Measurements from ENCODE around the gene FAM180B. TPM values are rescaled to one million over a fixed set of nuclear protein-coding genes. Genes with fewer than 3 reads are reported as not detected.

The FAM180B gene
- under 1 TPM in 1 of 9 donors, not detected in 8; 0.38 TPM for total RNA-seq
- under 1 TPM in 2 of 3 donors, not detected in 1; 0.16 to 0.24 TPM for polyA plus RNA-seq
- long read RNA-seq, donor 1 = 0 reads
- long read RNA-seq, donor 2 = 0 reads
- long read RNA-seq, donor 3 = 0 reads
- long read RNA-seq, donor 4 = 0 reads
- long read RNA-seq, donor 5 = 0 reads
- long read RNA-seq, donor 6 = 0 reads
- long read RNA-seq, donor 7 = 0 reads
- long read RNA-seq, donor 8 = 0 reads
- long read RNA-seq, donor 9 = 0 reads
- long read RNA-seq, donor 10 = 0 reads

GRCh38 chr11:47586098-47586855, at the start of gene FAM180B:
FAM180B (plus strand) TSS chr11:47586678; CDS start chr11:47586769, 91 bp downstream.
- no peak for DNase-seq
- peaks cover 9% of the 10 kb centered on the region for H3K27me3 ChIP-seq
- H3K36me3 ChIP-seq (replicated peaks in 1 of 2) = peaks cover 0 to 40% of the 10 kb centered on the region in 2 donors
- intact Hi-C loops (cut with DNase I) = no loop called here
- no peak within 1 kb of the TSS for H3K4me3 ChIP-seq
- TF ChIP-seq POLR2A (IDR thresholded peaks at IDR 0.05) (no peak), CTCF (IDR thresholded peaks at IDR 0.05) (no peak)
- no peaks in the 10 kb centered on the region for H3K9me3 ChIP-seq (replicated peaks in 1 of 3)
- WGBS, 4 donors = 76 to 97% (median 81%) methylated on average over 6 to 12 of the region's 12 CpGs
- no peaks in the 10 kb centered on the region for H3K4me1 ChIP-seq (replicated peaks in 1 of 2)
- peak within 1 kb of the TSS in 1 of 5 donors; percentile 58 for H3K27ac ChIP-seq

- no peaks in the 10 kb centered on the region for H3K9me3 ChIP-seq (replicated peaks in 1 of 3)
- TF ChIP-seq CTCF (IDR thresholded peaks at IDR 0.05) (no peak), POLR2A (IDR thresholded peaks at IDR 0.05) (no peak)
- H3K27me3 ChIP-seq = no peaks in the 10 kb centered on the region
- H3K4me3 ChIP-seq = no peak overlapping the region
- DNase-seq = no peak
- no peaks in the 10 kb centered on the region for H3K36me3 ChIP-seq (replicated peaks in 1 of 2)
- WGBS, 4 donors = 46 to 55% (median 54%) methylated on average over 3 of the region's 3 CpGs
- intact Hi-C loops (cut with DNase I) = no loop called here
- no peak overlapping the region for H3K27ac ChIP-seq
- H3K4me1 ChIP-seq (replicated peaks in 1 of 2) = peaks cover 42 to 78% of the 10 kb centered on the region in 2 donors
Measured at GRCh38 chr11:47536915-47537314, 49.6 kb upstream of the FAM180B start.

GRCh38 chr11:47538741-47539565, 47.5 kb upstream of the FAM180B start:
- H3K27ac ChIP-seq = peak overlapping the region in 2 of 5 donors; percentile 24 to 57
- H3K4me1 ChIP-seq (replicated peaks in 1 of 2) = peaks cover 29 to 57% of the 10 kb centered on the region in 2 donors
- H3K36me3 ChIP-seq (replicated peaks in 1 of 2) = no peaks in the 10 kb centered on the region
- intact Hi-C loops (cut with DNase I) = no loop called here
- H3K9me3 ChIP-seq (replicated peaks in 1 of 3) = no peaks in the 10 kb centered on the region
- 79 to 87% (median 81%) methylated on average over 10 of the region's 10 CpGs for WGBS, 4 donors
- no peaks in the 10 kb centered on the region for H3K27me3 ChIP-seq
- TF ChIP-seq POLR2A (IDR thresholded peaks at IDR 0.05) = no peak
- TF ChIP-seq CTCF (IDR thresholded peaks at IDR 0.05) = no peak
- no peak overlapping the region for H3K4me3 ChIP-seq
- DNase-seq = peak in 1 of 7 donors; percentile 31

GRCh38 chr11:47539681-47540039, 46.8 kb upstream of the FAM180B start:
- Histone ChIP-seq H3K36me3 (replicated peaks in 1 of 2) (no peaks in the 10 kb centered on the region), H3K27me3 (no peaks in the 10 kb centered on the region), H3K4me1 (replicated peaks in 1 of 2) (peaks cover 29 to 50% of the 10 kb centered on the region in 2 donors), H3K9me3 (replicated peaks in 1 of 3) (no peaks in the 10 kb centered on the region), H3K27ac (peak overlapping the region in 2 of 5 donors; percentile 24 to 57), H3K4me3 (no peak overlapping the region)
- 25 to 45% (median 41%) methylated on average over 2 of the region's 2 CpGs for WGBS, 4 donors
- intact Hi-C loops (cut with DNase I) = no loop called here
- TF ChIP-seq CTCF (IDR thresholded peaks at IDR 0.05) = no peak
- no peak for TF ChIP-seq POLR2A (IDR thresholded peaks at IDR 0.05)
- no peak for DNase-seq

Measured in adrenal gland (tissue), 19 donors.